ENCODE measurements around the gene ARHGEF25. TPM values are rescaled to one million over a fixed set of nuclear protein-coding genes. Genes with fewer than 3 reads are reported as not detected.
"Not testable (repeated sequence)": the region's sequence is repeated elsewhere in the genome, so short reads cannot be mapped to it uniquely, and the experiment has no call there.

Gene ARHGEF25
- total RNA-seq, 1 experiment from 2014 or later, result not detected

GRCh38 chr12:57582440-57582839 lies 28.8 kb upstream of the ARHGEF25 start:
- H3K4me1 ChIP-seq (ENCODE audit: low read length), result no peaks in the 10 kb centered on the region
- no peaks in the 10 kb centered on the region for H3K79me2 ChIP-seq (ENCODE audit: low read length)
- H3K36me3 ChIP-seq (ENCODE audit: insufficient read depth, low read length), result peaks cover 34% of the 10 kb centered on the region
- no peaks in the 10 kb centered on the region for H3K9me3 ChIP-seq (ENCODE audit: low read length)
- no peaks in the 10 kb centered on the region for H3K9me2 ChIP-seq (replicated peaks; ENCODE audit: insufficient read depth, low read length)
- H3K4me2 ChIP-seq (ENCODE audit: low read depth, low read length, poor library complexity, severe bottlenecking), result no peak overlapping the region
- no peak overlapping the region for H3K9ac ChIP-seq (ENCODE audit: low read length)
- H3K27ac ChIP-seq (ENCODE audit: low read length), result no peak overlapping the region
- no peak overlapping the region for H3K4me3 ChIP-seq (ENCODE audit: low read length)
- no peaks in the 10 kb centered on the region for H3K27me3 ChIP-seq (ENCODE audit: low read length)
- no peak for DNase-seq
- no peaks in the 10 kb centered on the region for H4K20me1 ChIP-seq (ENCODE audit: insufficient read depth, low read depth, low read length)
- no peak overlapping the region for H2AFZ ChIP-seq (ENCODE audit: low read length)

- H3K9me2 ChIP-seq (replicated peaks; ENCODE audit: insufficient read depth, low read length), result no peaks in the 10 kb centered on the region
- peak; percentile 94 for DNase-seq
- H3K27ac ChIP-seq (ENCODE audit: low read length), result no peak overlapping the region
- no peaks in the 10 kb centered on the region for H3K79me2 ChIP-seq (ENCODE audit: low read length)
- H3K4me3 ChIP-seq (ENCODE audit: low read length), result no peak overlapping the region
- no peaks in the 10 kb centered on the region for H4K20me1 ChIP-seq (ENCODE audit: insufficient read depth, low read depth, low read length)
- H3K4me1 ChIP-seq (ENCODE audit: low read length), result no peaks in the 10 kb centered on the region
- H3K4me2 ChIP-seq (ENCODE audit: low read depth, low read length, poor library complexity, severe bottlenecking), result no peak overlapping the region
- no peak overlapping the region; the same call in 1 of the 2 replicates for H3K9ac ChIP-seq (ENCODE audit: low read length)
- H3K36me3 ChIP-seq (ENCODE audit: insufficient read depth, low read length), result peaks cover 34% of the 10 kb centered on the region
- H2AFZ ChIP-seq (ENCODE audit: low read length), result no peak overlapping the region
- no peaks in the 10 kb centered on the region for H3K27me3 ChIP-seq (ENCODE audit: low read length)
- no peaks in the 10 kb centered on the region for H3K9me3 ChIP-seq (ENCODE audit: low read length)
These were observed 28.0 kb upstream of the ARHGEF25 start for GRCh38 chr12:57583008-57583831.

- Histone ChIP-seq H4K20me1 (ENCODE audit: insufficient read depth, low read depth, low read length) (no peaks in the 10 kb centered on the region), H3K4me3 (ENCODE audit: low read length) (no peak overlapping the region), H2AFZ (ENCODE audit: low read length) (no peak overlapping the region), H3K4me2 (ENCODE audit: low read depth, low read length, poor library complexity, severe bottlenecking) (no peak overlapping the region), H3K9me3 (ENCODE audit: low read length) (no peaks in the 10 kb centered on the region), H3K36me3 (ENCODE audit: insufficient read depth, low read length) (peaks cover 34% of the 10 kb centered on the region), H3K9ac (ENCODE audit: low read length) (no peak overlapping the region), H3K79me2 (ENCODE audit: low read length) (no peaks in the 10 kb centered on the region), H3K4me1 (ENCODE audit: low read length) (no peaks in the 10 kb centered on the region), H3K27ac (ENCODE audit: low read length) (no peak overlapping the region), H3K27me3 (ENCODE audit: low read length) (no peaks in the 10 kb centered on the region), H3K9me2 (replicated peaks; ENCODE audit: insufficient read depth, low read length) (no peaks in the 10 kb centered on the region)
- no peak for DNase-seq
These were observed 27.2 kb upstream of the ARHGEF25 start for GRCh38 chr12:57584050-57584449.

- Histone ChIP-seq H3K27me3 (ENCODE audit: low read length) (no peaks in the 10 kb centered on the region), H3K4me1 (ENCODE audit: low read length) (no peaks in the 10 kb centered on the region), H3K9ac (ENCODE audit: low read length) (no peak overlapping the region), H3K9me2 (replicated peaks; ENCODE audit: insufficient read depth, low read length) (no peaks in the 10 kb centered on the region), H3K79me2 (ENCODE audit: low read length) (no peaks in the 10 kb centered on the region), H3K4me2 (ENCODE audit: low read depth, low read length, poor library complexity, severe bottlenecking) (no peak overlapping the region), H4K20me1 (ENCODE audit: insufficient read depth, low read depth, low read length) (no peaks in the 10 kb centered on the region), H3K27ac (ENCODE audit: low read length) (no peak overlapping the region), H3K4me3 (ENCODE audit: low read length) (no peak overlapping the region), H3K36me3 (ENCODE audit: insufficient read depth, low read length) (peaks cover 27% of the 10 kb centered on the region), H2AFZ (ENCODE audit: low read length) (no peak overlapping the region), H3K9me3 (ENCODE audit: low read length) (no peaks in the 10 kb centered on the region)
- DNase-seq, result no peak
These were observed 26.5 kb upstream of the ARHGEF25 start for GRCh38 chr12:57584690-57585089.

- H2AFZ ChIP-seq (ENCODE audit: low read length), result no peak overlapping the region
- H3K27ac ChIP-seq (ENCODE audit: low read length), result no peak overlapping the region
- no peaks in the 10 kb centered on the region for H3K79me2 ChIP-seq (ENCODE audit: low read length)
- H3K4me3 ChIP-seq (ENCODE audit: low read length), result no peak overlapping the region
- H3K27me3 ChIP-seq (ENCODE audit: low read length), result no peaks in the 10 kb centered on the region
- H4K20me1 ChIP-seq (ENCODE audit: insufficient read depth, low read depth, low read length), result no peaks in the 10 kb centered on the region
- H3K36me3 ChIP-seq (ENCODE audit: insufficient read depth, low read length), result peaks cover 27% of the 10 kb centered on the region
- no peaks in the 10 kb centered on the region for H3K9me2 ChIP-seq (replicated peaks; ENCODE audit: insufficient read depth, low read length)
- no peak for DNase-seq
- H3K4me2 ChIP-seq (ENCODE audit: low read depth, low read length, poor library complexity, severe bottlenecking), result no peak overlapping the region
- H3K9ac ChIP-seq (ENCODE audit: low read length), result no peak overlapping the region
- no peaks in the 10 kb centered on the region for H3K4me1 ChIP-seq (ENCODE audit: low read length)
- no peaks in the 10 kb centered on the region for H3K9me3 ChIP-seq (ENCODE audit: low read length)
These were observed 26.1 kb upstream of the ARHGEF25 start for GRCh38 chr12:57585156-57585555.

GRCh38 chr12:57586128-57586527 lies 25.1 kb upstream of the ARHGEF25 start:
- H3K9ac ChIP-seq (ENCODE audit: low read length), result no peak overlapping the region
- no peaks in the 10 kb centered on the region for H3K9me3 ChIP-seq (ENCODE audit: low read length)
- H2AFZ ChIP-seq (ENCODE audit: low read length), result no peak overlapping the region
- peaks cover 24% of the 10 kb centered on the region for H3K36me3 ChIP-seq (ENCODE audit: insufficient read depth, low read length)
- no peaks in the 10 kb centered on the region for H4K20me1 ChIP-seq (ENCODE audit: insufficient read depth, low read depth, low read length)
- no peak overlapping the region for H3K27ac ChIP-seq (ENCODE audit: low read length)
- no peaks in the 10 kb centered on the region for H3K27me3 ChIP-seq (ENCODE audit: low read length)
- peaks cover under 1% of the 10 kb centered on the region; the same call in 1 of the 2 replicates for H3K79me2 ChIP-seq (ENCODE audit: low read length)
- H3K4me1 ChIP-seq (ENCODE audit: low read length), result peaks cover 7% of the 10 kb centered on the region
- no peak for DNase-seq
- H3K4me3 ChIP-seq (ENCODE audit: low read length), result no peak overlapping the region
- H3K9me2 ChIP-seq (replicated peaks; ENCODE audit: insufficient read depth, low read length), result no peaks in the 10 kb centered on the region
- no peak overlapping the region for H3K4me2 ChIP-seq (ENCODE audit: low read depth, low read length, poor library complexity, severe bottlenecking)

GRCh38 chr12:57586832-57587429 lies 24.3 kb upstream of the ARHGEF25 start:
- Histone ChIP-seq H3K36me3 (ENCODE audit: insufficient read depth, low read length) (peaks cover 19% of the 10 kb centered on the region), H3K4me3 (ENCODE audit: low read length) (no peak overlapping the region), H3K9ac (ENCODE audit: low read length) (no peak overlapping the region), H3K9me3 (ENCODE audit: low read length) (no peaks in the 10 kb centered on the region), H3K27me3 (ENCODE audit: low read length) (no peaks in the 10 kb centered on the region), H4K20me1 (ENCODE audit: insufficient read depth, low read depth, low read length) (no peaks in the 10 kb centered on the region), H3K4me2 (ENCODE audit: low read depth, low read length, poor library complexity, severe bottlenecking) (no peak overlapping the region), H3K79me2 (ENCODE audit: low read length) (peaks cover 8% of the 10 kb centered on the region), H3K9me2 (replicated peaks; ENCODE audit: insufficient read depth, low read length) (no peaks in the 10 kb centered on the region), H2AFZ (ENCODE audit: low read length) (no peak overlapping the region), H3K4me1 (ENCODE audit: low read length) (peaks cover 11% of the 10 kb centered on the region), H3K27ac (ENCODE audit: low read length) (no peak overlapping the region)
- no peak for DNase-seq

GRCh38 chr12:57588951-57589610 lies 22.2 kb upstream of the ARHGEF25 start:
- not testable (repeated sequence) for H3K9ac ChIP-seq (ENCODE audit: low read length); H4K20me1 ChIP-seq (ENCODE audit: insufficient read depth, low read depth, low read length); H3K27me3 ChIP-seq (ENCODE audit: low read length); H3K9me3 ChIP-seq (ENCODE audit: low read length); H3K4me2 ChIP-seq (ENCODE audit: low read depth, low read length, poor library complexity, severe bottlenecking); H2AFZ ChIP-seq (ENCODE audit: low read length); DNase-seq; H3K9me2 ChIP-seq (replicated peaks; ENCODE audit: insufficient read depth, low read length); H3K4me3 ChIP-seq (ENCODE audit: low read length); H3K27ac ChIP-seq (ENCODE audit: low read length)
- Histone ChIP-seq H3K4me1 (ENCODE audit: low read length) (peaks cover 21% of the 10 kb centered on the region), H3K79me2 (ENCODE audit: low read length) (peaks cover 27% of the 10 kb centered on the region), H3K36me3 (ENCODE audit: insufficient read depth, low read length) (peaks cover 14% of the 10 kb centered on the region)

Measured in Karpas-422 (cell line).